Tibial nerve (tissue), 3 donors: Measurements from ENCODE around the gene SLC16A12.

Experiments
- CTCF ChIP-seq, 5 experiments: fragments of 200-600 bp in 3 of 5; fragments of 450-650 bp in 2 of 5; sonication (generic) in 3 of 5; IDR thresholded peaks; one replicate each; pipeline ENCODE4 v1.5.1; 2016 to 2019; ENCODE audit warnings: antibody characterized with exemption in 5 of 5, mild to moderate bottlenecking in 3 of 5, moderate library complexity in 2 of 5
- POLR2A ChIP-seq, 2 donors: fragments of 450-650 bp; IDR thresholded peaks; one replicate each; pipeline ENCODE4 v1.6.1; 2017; ENCODE audit warnings: antibody characterized with exemption in 2 of 2, mild to moderate bottlenecking in 2 of 2, moderate library complexity in 2 of 2

GRCh38 chr10:89524279-89524678 lies 11.1 kb downstream of the SLC16A12 start:
- no peak for TF ChIP-seq CTCF (IDR thresholded peaks at IDR 0.05)
- no peak for TF ChIP-seq POLR2A (IDR thresholded peaks at IDR 0.05)
